ENCODE measurements around the gene COL6A1.
"Not testable (repeated sequence)": the region's sequence is repeated elsewhere in the genome, so short reads cannot be mapped to it uniquely, and the experiment has no call there.

COL6A1 gene

GRCh38 chr21:45945066-45945867, 36.3 kb upstream of the COL6A1 start:
- DNase-seq: no peak

- DNase-seq: no peak
Measured at GRCh38 chr21:45945868-45946210, 35.7 kb upstream of the COL6A1 start.

DNA sequence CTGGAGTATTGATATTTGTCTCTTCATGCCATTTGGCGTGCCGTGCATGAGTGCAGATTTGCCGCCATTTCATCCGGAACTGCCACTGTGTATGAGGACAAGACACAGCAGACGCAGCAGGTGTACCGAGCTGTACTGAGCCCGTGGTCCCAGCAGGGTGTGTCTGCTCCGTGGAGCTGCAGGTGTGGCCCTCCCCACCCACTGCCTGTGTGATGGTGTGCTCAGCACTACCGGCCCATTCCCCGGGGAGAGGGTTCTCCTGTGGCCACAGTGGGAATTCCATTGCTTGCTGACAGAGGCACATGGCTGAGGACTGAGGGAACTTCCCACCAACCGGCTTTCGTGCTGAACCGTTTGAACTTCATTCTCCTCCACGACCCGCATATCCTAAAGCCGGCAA, 34.3 kb upstream of the COL6A1 start:
- no peak for DNase-seq

- DNase-seq: no peak
Measured at GRCh38 chr21:45947716-45948255, 33.8 kb upstream of the COL6A1 start.

- no peak for DNase-seq
Measured at GRCh38 chr21:45948576-45949141, 32.9 kb upstream of the COL6A1 start.

GRCh38 chr21:45949928-45950739, 31.4 kb upstream of the COL6A1 start:
- no peak for DNase-seq

GRCh38 chr21:45950740-45951515, 30.6 kb upstream of the COL6A1 start:
- no peak for DNase-seq

DNA sequence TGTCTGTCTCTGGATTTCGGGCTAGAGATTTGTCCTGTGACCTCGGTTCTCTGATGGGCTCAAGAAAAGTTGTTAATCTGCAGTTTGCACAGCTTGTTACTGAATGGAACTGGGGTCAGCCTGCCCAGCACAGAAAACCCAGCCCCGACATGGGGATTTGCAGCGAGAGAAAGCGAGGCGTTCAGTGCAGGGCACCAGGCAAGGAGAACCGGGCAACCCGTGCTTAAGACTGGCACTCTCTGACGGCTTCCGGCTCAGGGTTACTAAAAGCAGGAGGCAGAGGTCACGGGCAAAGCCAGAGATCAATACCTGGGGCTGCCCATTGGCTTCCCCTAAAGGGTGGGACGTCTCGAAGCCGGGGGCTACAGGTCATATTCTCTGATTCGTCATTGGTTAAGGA, 29.9 kb upstream of the COL6A1 start:
- DNase-seq: no peak

DNA sequence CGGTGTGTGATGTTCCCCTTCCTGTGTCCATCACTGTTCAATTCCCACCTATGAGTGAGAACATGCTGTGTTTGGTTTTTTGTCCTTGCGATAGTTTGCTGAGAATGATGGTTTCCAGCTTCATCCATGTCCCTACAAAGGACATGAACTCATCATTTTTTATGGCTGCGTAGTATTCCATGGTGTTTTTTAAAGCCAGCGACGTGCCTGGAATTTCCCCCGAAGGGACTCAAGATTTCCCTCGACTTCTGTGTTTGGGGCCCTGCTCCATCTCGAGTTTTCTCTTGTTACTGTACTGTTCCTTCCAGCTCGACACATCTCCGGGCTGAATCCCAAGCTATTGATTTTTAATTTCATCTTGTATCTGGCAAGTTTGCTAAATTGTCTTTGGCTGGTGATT, 29.0 kb upstream of the COL6A1 start:
- not testable (repeated sequence) for DNase-seq

DNA sequence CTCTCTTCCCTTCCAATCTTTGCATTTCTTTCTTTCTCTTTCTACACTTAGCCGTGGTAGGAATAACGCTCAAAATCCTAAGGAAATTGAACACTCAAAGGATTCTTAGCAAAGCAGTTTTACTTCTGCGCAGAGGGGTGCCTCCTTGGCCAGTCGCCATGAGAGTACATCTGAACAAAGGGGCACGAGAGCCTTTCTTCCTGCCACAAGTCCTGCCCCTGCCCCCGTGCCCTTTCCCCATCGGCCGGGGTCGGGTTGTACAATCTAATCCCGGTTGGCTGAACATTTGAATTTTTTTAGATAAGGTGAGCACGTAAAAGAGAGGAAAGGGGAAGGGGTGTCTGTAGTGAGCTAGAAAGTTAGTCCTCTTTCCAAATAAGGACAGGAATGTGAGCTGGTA, 28.6 kb upstream of the COL6A1 start:
- no peak for DNase-seq

- no peak for DNase-seq
Measured at GRCh38 chr21:45954261-45954660, 27.3 kb upstream of the COL6A1 start.

GRCh38 chr21:45954921-45955320, 26.6 kb upstream of the COL6A1 start:
- DNase-seq: no peak

DNA sequence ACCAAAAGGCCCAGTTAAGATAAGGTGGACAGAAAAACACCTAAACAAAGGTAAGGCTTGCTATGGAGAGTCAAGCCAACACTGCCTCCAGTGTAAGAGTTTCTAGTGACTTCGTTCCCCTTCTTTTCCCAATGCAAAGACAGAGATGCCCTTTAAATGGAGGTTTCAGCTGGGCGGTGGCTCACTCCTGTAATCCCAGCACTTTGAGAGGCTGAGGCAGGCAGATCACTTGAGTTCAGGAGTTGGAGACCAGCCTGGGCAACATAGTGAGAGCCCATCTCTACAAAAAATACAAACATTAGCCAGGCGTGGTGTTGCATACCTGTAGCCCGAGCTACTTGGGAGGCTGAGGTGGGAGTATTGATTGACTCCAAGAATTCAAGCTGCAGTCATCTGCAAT, 24.0 kb upstream of the COL6A1 start:
- no peak for DNase-seq

DNA sequence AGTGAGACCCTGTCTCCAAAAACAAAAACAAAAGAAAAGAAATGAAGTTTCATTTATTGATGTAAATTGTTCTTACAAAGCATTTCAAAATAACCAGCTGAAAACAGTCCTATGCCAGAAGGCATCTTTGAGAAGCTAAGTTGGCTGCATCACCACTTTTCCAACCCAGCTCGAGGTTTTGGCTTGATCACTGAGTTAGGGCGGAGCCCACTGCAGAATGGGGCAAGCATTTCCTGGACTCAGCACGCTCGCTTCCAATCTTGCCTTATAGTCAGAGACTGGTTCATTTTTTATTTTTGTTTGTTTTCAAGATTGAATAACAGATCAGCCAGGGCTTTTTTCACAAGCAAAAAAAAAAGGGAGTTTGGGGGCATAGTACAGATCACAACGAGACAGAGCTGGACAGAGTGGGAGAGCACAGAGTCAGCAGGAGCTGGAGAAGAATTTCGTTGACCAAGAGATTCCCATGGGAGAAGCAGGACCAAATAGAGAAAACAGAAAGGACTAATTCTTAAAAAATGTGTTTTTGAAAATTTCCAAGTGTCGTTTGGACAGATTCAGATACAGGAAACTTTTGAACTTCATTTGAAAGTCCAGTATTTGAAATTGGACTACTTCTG, 23.5 kb upstream of the COL6A1 start:
- no peak for DNase-seq

GRCh38 chr21:45959182-45959581, 22.4 kb upstream of the COL6A1 start:
- DNase-seq: no peak

DNA sequence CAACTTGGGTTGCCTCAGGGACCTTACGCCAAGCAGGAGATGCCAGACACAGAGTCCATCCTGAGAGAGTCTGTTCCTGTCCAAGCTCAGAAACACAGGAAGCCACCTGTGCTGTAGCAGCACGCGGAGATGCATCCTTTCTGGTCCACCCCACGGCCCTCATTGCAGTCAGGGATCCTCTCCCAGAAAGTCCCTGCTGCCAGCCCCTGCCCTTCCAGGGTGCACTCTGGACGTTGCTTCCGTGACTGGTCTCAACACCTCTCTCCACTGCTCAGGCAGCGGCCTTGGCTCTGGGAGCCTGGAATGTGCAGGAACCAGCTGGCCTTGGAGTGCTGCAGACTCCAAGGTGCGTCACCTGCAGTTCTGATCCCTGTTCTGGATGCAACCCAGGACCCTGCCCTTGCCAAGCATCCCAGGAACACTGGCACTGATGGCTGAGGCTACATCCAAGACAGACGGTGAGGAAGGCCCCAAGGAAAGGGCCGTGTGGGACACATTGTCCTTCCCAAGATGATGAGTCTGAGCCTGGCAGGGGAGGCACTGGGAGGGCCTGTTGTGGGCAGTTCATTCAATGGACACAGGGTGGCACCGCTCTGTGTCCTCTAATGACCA, 21.7 kb upstream of the COL6A1 start:
- no peak for DNase-seq

DNA sequence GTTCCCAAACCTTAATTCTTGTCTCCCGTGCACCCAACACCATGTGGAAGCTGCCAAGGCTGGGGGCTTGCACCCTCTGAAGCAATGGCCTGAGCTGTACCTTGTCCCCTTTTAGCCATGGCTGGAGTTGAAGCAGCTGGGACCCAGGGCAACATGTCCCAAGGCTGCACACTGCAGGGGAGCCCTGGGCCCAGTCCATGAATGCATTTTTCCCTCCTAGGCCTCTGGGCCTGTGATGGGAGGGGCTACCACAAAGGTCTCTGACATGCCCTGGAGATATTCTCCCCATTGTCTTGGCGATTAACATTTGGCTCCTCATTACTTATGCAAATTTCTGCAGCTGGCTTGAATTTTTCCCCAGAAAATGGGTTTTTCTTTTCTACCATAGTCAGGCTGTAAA, 20.2 kb upstream of the COL6A1 start:
- not testable (repeated sequence) for DNase-seq

- no peak for DNase-seq
Measured at GRCh38 chr21:45962531-45963231, 18.9 kb upstream of the COL6A1 start.

GRCh38 chr21:45963232-45963570, 18.4 kb upstream of the COL6A1 start:
- DNase-seq: no peak

DNA sequence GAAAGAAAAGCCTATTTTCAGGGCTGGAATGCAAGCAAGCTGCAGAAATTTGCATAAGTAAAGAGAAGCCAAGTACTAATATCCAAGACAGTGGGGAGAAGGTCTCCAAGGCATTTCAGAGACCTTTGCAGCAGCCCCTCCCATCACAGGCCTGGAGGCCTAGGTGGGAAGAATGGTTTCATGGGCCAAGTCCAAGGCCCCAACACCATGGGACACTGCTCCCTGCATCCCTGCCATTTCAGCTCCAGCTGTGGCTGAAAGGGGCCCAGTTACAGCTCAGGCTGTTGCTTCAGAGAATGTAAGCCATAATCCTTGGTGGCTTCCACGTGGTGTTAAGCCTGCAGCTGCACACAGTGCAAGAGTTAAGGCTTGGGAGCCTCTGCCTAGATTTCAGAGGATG, 16.9 kb upstream of the COL6A1 start:
- no peak for DNase-seq

DNA sequence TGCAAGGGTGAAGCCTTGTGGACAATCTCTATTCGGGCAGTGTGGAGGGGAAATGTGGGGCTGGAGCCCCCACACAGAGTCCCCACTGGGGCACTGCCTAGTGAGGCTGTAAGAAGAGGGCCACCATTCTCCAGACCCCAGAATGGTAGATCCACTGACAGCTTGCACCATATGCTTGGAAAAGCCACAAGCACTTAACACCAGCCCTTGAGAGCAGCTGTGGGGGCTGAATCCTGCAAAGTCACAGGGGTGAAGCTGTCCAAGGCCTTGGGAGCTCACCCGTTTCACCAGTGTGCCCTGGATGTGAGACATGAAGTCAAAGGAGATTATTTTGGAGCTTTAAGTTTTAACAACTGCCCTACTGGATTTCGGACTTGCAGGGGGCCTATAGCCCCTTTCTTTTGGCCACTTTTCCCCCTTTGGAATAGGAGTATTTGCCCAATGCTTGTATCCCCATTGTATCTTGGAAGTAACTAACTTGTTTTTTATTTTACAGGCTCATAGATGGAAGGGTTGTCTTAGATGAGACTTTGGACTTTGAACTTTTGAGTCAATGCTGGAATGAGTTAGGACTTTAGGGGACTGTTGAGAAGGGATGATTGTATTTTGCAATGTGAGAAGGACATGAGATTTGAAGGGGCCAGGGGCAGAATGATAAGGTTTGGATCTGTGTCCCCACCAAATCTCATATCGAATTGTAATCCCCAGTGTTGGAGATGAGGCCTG, 16.3 kb upstream of the COL6A1 start:
- DNase-seq: no peak
